HG02943 (cell line): ENCODE measurements around the gene FANCF.
A peak's percentile ranks its signal among the peaks of the same experiment; 100 is the strongest.

Source experiments
- ATAC-seq: cut with Tn5 transposase; IDR thresholded peaks from one replicate; pipeline ENCODE4 v1.9.1; 2021; ENCODE audit warnings: mild to moderate bottlenecking, low read depth, moderate library complexity; ENCODE audit not compliant: unreplicated experiment

FANCF gene

GRCh38 chr11:22626573-22627239, 1.1 kb upstream of the FANCF start:
- no peak for ATAC-seq

GRCh38 chr11:22624742-22625447, 728 bp downstream of the FANCF start:
- ATAC-seq: peak; percentile 60

- ATAC-seq: no peak
Measured at GRCh38 chr11:22617868-22618267, 7.8 kb downstream of the FANCF start.

GRCh38 chr11:22603933-22604332, 21.7 kb downstream of the FANCF start:
- no peak for ATAC-seq

- ATAC-seq: no peak
Measured at GRCh38 chr11:22602504-22602903, 23.1 kb downstream of the FANCF start.

GRCh38 chr11:22599458-22599857, 26.2 kb downstream of the FANCF start:
- ATAC-seq: no peak

GRCh38 chr11:22597062-22597461, 28.6 kb downstream of the FANCF start:
- no peak for ATAC-seq

- no peak for ATAC-seq
Measured at GRCh38 chr11:22584976-22585375, 40.6 kb downstream of the FANCF start.

GRCh38 chr11:22583963-22584492, 41.6 kb downstream of the FANCF start:
- ATAC-seq: no peak

- no peak for ATAC-seq
Measured at GRCh38 chr11:22582151-22582410, 43.5 kb downstream of the FANCF start.

GRCh38 chr11:22581354-22582150, 44.1 kb downstream of the FANCF start:
- ATAC-seq: no peak

GRCh38 chr11:22577854-22578253, 47.8 kb downstream of the FANCF start:
- ATAC-seq: no peak
